Tibial nerve (tissue), 3 donors: ENCODE data around the gene MEGF8.

Experiments
- POLR2A ChIP-seq, 2 donors: fragments of 450-650 bp; IDR thresholded peaks; one replicate each; pipeline ENCODE4 v1.6.1; 2017; ENCODE audit warnings: antibody characterized with exemption in 2 of 2, mild to moderate bottlenecking in 2 of 2, moderate library complexity in 2 of 2
- TF ChIP-seq, protein P1 (sequence below), 5 experiments: fragments of 200-600 bp in 3 of 5; fragments of 450-650 bp in 2 of 5; sonication (generic) in 3 of 5; IDR thresholded peaks; one replicate each; pipeline ENCODE4 v1.5.1; 2016 to 2019; ENCODE audit warnings: antibody characterized with exemption in 5 of 5, mild to moderate bottlenecking in 3 of 5, moderate library complexity in 2 of 5

- TF ChIP-seq, protein P1, sequence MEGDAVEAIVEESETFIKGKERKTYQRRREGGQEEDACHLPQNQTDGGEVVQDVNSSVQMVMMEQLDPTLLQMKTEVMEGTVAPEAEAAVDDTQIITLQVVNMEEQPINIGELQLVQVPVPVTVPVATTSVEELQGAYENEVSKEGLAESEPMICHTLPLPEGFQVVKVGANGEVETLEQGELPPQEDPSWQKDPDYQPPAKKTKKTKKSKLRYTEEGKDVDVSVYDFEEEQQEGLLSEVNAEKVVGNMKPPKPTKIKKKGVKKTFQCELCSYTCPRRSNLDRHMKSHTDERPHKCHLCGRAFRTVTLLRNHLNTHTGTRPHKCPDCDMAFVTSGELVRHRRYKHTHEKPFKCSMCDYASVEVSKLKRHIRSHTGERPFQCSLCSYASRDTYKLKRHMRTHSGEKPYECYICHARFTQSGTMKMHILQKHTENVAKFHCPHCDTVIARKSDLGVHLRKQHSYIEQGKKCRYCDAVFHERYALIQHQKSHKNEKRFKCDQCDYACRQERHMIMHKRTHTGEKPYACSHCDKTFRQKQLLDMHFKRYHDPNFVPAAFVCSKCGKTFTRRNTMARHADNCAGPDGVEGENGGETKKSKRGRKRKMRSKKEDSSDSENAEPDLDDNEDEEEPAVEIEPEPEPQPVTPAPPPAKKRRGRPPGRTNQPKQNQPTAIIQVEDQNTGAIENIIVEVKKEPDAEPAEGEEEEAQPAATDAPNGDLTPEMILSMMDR (IDR thresholded peaks at IDR 0.05), result no peak
- no peak for TF ChIP-seq POLR2A (IDR thresholded peaks at IDR 0.05)
Observed at GRCh38 chr19:42335374-42335936, 10.0 kb downstream of the MEGF8 start.
